Testis (tissue), 3 donors: ENCODE results near the gene TMEM45B. TPM values are rescaled to one million over a fixed set of nuclear protein-coding genes. Genes with fewer than 3 reads are reported as not detected.
"Not testable (repeated sequence)": the region's sequence is repeated elsewhere in the genome, so short reads cannot be mapped to it uniquely, and the experiment has no call there.

Experiments used
- DNase-seq: peaks from one replicate; pipeline ENCODE4 v3.0.0-alpha.2; 2019
- H3K27ac ChIP-seq, 2 donors: fragments of 200-600 bp; sonication (generic); one replicate each; pipeline ENCODE4 v1.5.1; 2019
- H3K27me3 ChIP-seq: fragments of 200-600 bp; sonication (generic); one replicate; pipeline ENCODE4 v1.5.1; 2019
- H3K36me3 ChIP-seq: fragments of 200-600 bp; sonication (generic); one replicate; pipeline ENCODE4 v1.5.1; 2017; ENCODE audit warnings: low read depth; ENCODE audit errors: missing control alignments
- H3K4me1 ChIP-seq: fragments of 200-600 bp; sonication (generic); one replicate; pipeline ENCODE4 v1.5.1; 2019
- H3K4me3 ChIP-seq, 2 donors: fragments of 200-600 bp; sonication (generic); one replicate each; pipeline ENCODE4 v1.5.1; 2017 to 2019
- H3K9me3 ChIP-seq: fragments of 200-600 bp; sonication (generic); one replicate; pipeline ENCODE4 v1.5.1; 2017
- CTCF ChIP-seq, 3 experiments: fragments of 450-650 bp in 2 of 3; fragments of 200-600 bp in 1 of 3; sonication (generic) in 1 of 3; IDR thresholded peaks; one replicate each; pipeline ENCODE4 v1.5.1; 2016 to 2019; ENCODE audit warnings: antibody characterized with exemption in 3 of 3, mild to moderate bottlenecking in 2 of 3, moderate library complexity in 1 of 3
- POLR2A ChIP-seq: fragments of 450-650 bp; IDR thresholded peaks from one replicate; pipeline ENCODE4 v1.6.1; 2017; ENCODE audit warnings: antibody characterized with exemption, mild to moderate bottlenecking, moderate library complexity
- WGBS, 2 donors: methylation state at CpG; one replicate each; pipeline ENCODE4 v1.1.5; 2018; 5-methylcytosine and 5-hydroxymethylcytosine counted together
- intact Hi-C: fragments of 100-400 bp; cut with DNase I; formaldehyde crosslinking; loops from one replicate; pipeline ENCODE4 v1.15.1; 2023; ENCODE audit warnings: low total_unique reads
- polyA plus RNA-seq: library from polyadenylated mRNA; stranded (reverse); fragments of 350-450 nt; fragmentation: Illumina TruSeq; extraction: RNeasy Lipid Tissue Mini Kit (QIAGEN cat#74804); gene quantifications from one replicate; pipeline ENCODE4 v1.2.3, GENCODE V29; 2014; ENCODE audit warnings: low read depth, low replicate concordance; ENCODE audit not compliant: insufficient read depth
- total RNA-seq, 2 donors: library from RNA; depleted of rRNA; stranded (reverse); fragments of >200 nt; gene quantifications; one replicate each; pipeline ENCODE4 v1.2.3, GENCODE V29; 2016

The TMEM45B gene
- total and polyA plus RNA-seq, 3 donors from 2014 or later: 0.12 to 0.54 TPM; not detected in 1

- intact Hi-C loops: no loop called here
- no peak for DNase-seq
- Histone ChIP-seq H3K27ac (no peak overlapping the region), H3K4me3 (no peak overlapping the region), H3K4me1 (no peaks in the 10 kb centered on the region), H3K9me3 (no peaks in the 10 kb centered on the region), H3K27me3 (no peaks in the 10 kb centered on the region), H3K36me3 (no peaks in the 10 kb centered on the region)
- TF ChIP-seq CTCF (IDR thresholded peaks at IDR 0.05) (no peak), POLR2A (no peak)
Observed at GRCh38 chr11:129800655-129801054, 15.0 kb upstream of the TMEM45B start.

GRCh38 chr11:129803533-129803932 is 12.1 kb upstream of the TMEM45B start:
- intact Hi-C loops: no loop called here
- 66 to 100% methylated on average over 1 to 4 of the region's 4 CpGs for WGBS, 2 donors
- no peaks in the 10 kb centered on the region for H3K9me3 ChIP-seq
- no peaks in the 10 kb centered on the region for H3K4me1 ChIP-seq
- H3K36me3 ChIP-seq: no peaks in the 10 kb centered on the region
- H3K27me3 ChIP-seq: no peaks in the 10 kb centered on the region
- no peak for DNase-seq
- H3K27ac ChIP-seq: no peak overlapping the region
- no peak overlapping the region for H3K4me3 ChIP-seq
- TF ChIP-seq POLR2A (no peak), CTCF (IDR thresholded peaks at IDR 0.05) (no peak)

- TF ChIP-seq CTCF (IDR thresholded peaks at IDR 0.05): no peak
- Histone ChIP-seq H3K27me3 (no peaks in the 10 kb centered on the region), H3K36me3 (no peaks in the 10 kb centered on the region), H3K9me3 (no peaks in the 10 kb centered on the region), H3K4me3 (no peak overlapping the region), H3K4me1 (no peaks in the 10 kb centered on the region), H3K27ac (no peak overlapping the region)
- intact Hi-C loops: no loop called here
- no peak for DNase-seq
- WGBS, 2 donors: 81 to 83% methylated on average over 3 of the region's 3 CpGs
Observed at GRCh38 chr11:129804012-129804411, 11.6 kb upstream of the TMEM45B start.

- H3K4me3 ChIP-seq, H3K27me3 ChIP-seq, H3K27ac ChIP-seq, H3K4me1 ChIP-seq, H3K36me3 ChIP-seq, DNase-seq, intact Hi-C loops, H3K9me3 ChIP-seq: not testable (repeated sequence)
- WGBS, 2 donors: 80 to 90% methylated on average over 2 of the region's 2 CpGs
Observed at GRCh38 chr11:129808241-129808640, 7.4 kb upstream of the TMEM45B start.

GRCh38 chr11:129813231-129813791 is 2.3 kb upstream of the TMEM45B start:
- intact Hi-C loops: no loop called here
- no peaks in the 10 kb centered on the region for H3K9me3 ChIP-seq
- TF ChIP-seq CTCF (IDR thresholded peaks at IDR 0.05): no peak
- WGBS, 2 donors: 61 to 81% methylated on average over 12 of the region's 12 CpGs
- no peaks in the 10 kb centered on the region for H3K27me3 ChIP-seq
- H3K27ac ChIP-seq: no peak overlapping the region
- no peaks in the 10 kb centered on the region for H3K36me3 ChIP-seq
- peak overlapping the region; percentile 50 to 52 for H3K4me3 ChIP-seq
- H3K4me1 ChIP-seq: no peaks in the 10 kb centered on the region
- no peak for DNase-seq
